A549 treated with AZD2906 at 1 μM for 4 hours (cell line): Measurements from ENCODE around the gene IMMP2L. TPM values are rescaled to one million over a fixed set of nuclear protein-coding genes. Genes with fewer than 3 reads are reported as not detected.

Source experiments
- total RNA-seq: library from RNA; stranded (reverse); fragments of 200-300 nt; extraction: Qiagen RNA extraction; gene quantifications from 5 replicates; pipeline ENCODE4 v1.2.3, GENCODE V29; 2022

IMMP2L gene
- 16.0 to 19.5 TPM (median 18.8 TPM) in 5 replicates for total RNA-seq

GRCh38 chr7:111561904-111562732 is at the start of gene IMMP2L:
Gene IMMP2L (minus strand): TSS chr7:111562492.

GRCh38 chr7:111090846-111091245 is 471.4 kb downstream of the IMMP2L start, which contains the start of gene LRRN3:
Gene LRRN3 (plus strand): TSS chr7:111091127. CDS start chr7:111122773, 31,646 bp downstream.

